Heart left ventricle (tissue), 13 donors: ENCODE measurements around the gene PRC1.

Experiments
- POLR2A ChIP-seq, 2 donors: fragments of 450-650 bp; IDR thresholded peaks; one replicate each; pipeline ENCODE4 v1.6.1; 2017; ENCODE audit warnings: antibody characterized with exemption in 2 of 2, mild to moderate bottlenecking in 2 of 2, moderate library complexity in 2 of 2
- TF ChIP-seq, protein P1 (sequence below), 12 donors: fragments of 200-600 bp; sonication (generic) in 4 of 12; IDR thresholded peaks; one replicate each; pipeline versions ENCODE4 v1.5.0 to v1.8.0; 2018 to 2022; ENCODE audit warnings: antibody characterized with exemption in 12 of 12, mild to moderate bottlenecking in 5 of 12
- donor health status: ischemic (EF 13 %, LVEDD 7.1; RV severe dilation, severe dysfunction).
- donor health status: DM: no; HTN: yes; CAD: no.
- donor health status: DM: no; HTN: no; CAD: no.
- donor health status: ischemic (EF 25% LVEDD 6.9; RV normal size, moderate dysfunction).
- donor health status: ischemic (EF 25% LVEDD 5.7; RV mildly dilated, moderate dysfunction).
- donor health status: ischemic (EF 35%, LVEDD 5.7; RV mildly dilated, moderate dysfunction).
- donor health status: nonischemic (EF 11% LVEDD 7.7; RV severe dilation, severe dysfunction).
- donor health status: DM: yes; HTN: yes; CAD: no.
- donor health status: PGD.
- donor health status: ischemic (EF 29% LVEDD 5.4; RV normal size, mild dysfunction).
- donor health status: nonischemic (EF 23%, LVEDD 6.1; RV moderate dilation, normal function).

DNA sequence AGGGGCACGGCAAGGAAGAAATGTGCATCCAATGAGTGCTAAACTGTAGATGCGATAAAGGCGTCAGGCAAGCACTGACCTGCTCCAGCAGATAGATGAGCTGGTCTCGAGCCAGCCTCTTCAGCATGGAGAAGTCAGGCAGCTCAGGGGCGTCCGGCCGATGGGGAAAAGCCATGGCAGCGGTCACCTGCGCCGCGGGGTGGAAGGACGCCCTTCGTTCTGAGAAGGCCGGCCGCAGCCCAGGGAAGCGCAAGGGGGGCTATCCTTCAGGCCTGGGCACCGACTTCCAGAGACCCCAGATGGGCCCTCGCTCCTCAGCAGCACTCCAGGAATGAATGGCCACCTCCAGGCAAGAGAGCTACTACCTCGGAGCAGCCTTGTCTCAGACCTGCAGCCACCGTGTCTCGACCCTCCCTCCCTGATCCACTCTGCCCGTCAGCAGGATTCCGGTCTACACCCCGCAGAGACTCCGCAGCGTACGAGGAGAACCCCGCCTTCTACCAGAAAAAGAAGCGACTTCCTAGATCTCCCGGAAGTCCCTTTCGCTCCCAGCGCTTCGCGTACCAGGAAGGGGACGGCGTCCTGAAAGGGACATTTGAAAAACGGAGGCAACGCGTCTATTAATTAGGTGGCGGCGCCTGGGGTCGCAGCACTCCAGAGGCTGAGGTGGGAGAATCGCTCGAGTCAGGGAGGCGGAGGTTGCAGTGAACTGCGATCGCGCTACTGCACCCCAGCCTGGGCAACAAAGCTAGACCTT lies 27.9 kb upstream of the PRC1 start, which contains the start of gene VPS33B:
- TF ChIP-seq, protein P1, sequence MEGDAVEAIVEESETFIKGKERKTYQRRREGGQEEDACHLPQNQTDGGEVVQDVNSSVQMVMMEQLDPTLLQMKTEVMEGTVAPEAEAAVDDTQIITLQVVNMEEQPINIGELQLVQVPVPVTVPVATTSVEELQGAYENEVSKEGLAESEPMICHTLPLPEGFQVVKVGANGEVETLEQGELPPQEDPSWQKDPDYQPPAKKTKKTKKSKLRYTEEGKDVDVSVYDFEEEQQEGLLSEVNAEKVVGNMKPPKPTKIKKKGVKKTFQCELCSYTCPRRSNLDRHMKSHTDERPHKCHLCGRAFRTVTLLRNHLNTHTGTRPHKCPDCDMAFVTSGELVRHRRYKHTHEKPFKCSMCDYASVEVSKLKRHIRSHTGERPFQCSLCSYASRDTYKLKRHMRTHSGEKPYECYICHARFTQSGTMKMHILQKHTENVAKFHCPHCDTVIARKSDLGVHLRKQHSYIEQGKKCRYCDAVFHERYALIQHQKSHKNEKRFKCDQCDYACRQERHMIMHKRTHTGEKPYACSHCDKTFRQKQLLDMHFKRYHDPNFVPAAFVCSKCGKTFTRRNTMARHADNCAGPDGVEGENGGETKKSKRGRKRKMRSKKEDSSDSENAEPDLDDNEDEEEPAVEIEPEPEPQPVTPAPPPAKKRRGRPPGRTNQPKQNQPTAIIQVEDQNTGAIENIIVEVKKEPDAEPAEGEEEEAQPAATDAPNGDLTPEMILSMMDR (IDR thresholded peaks at IDR 0.05): no peak
- TF ChIP-seq POLR2A (IDR thresholded peaks at IDR 0.05): peak in 1 of 2 donors; percentile 41
